Kidney capillary endothelial cell (primary cell): ENCODE data around the gene CDH13.

Experiments used
- DNase-seq: peaks from one replicate; pipeline ENCODE4 v3.0.0-alpha.2; 2018; ENCODE audit warnings: low spot score

The CDH13 gene

GRCh38 chr16:82652826-82653225 lies 26.1 kb downstream of the CDH13 start:
- DNase-seq: no peak

- peak; percentile 94 for DNase-seq
Observed at GRCh38 chr16:82653550-82654511, 27.1 kb downstream of the CDH13 start.

GRCh38 chr16:82655072-82655714 lies 28.4 kb downstream of the CDH13 start:
- peak; percentile 82 for DNase-seq

GRCh38 chr16:82655720-82656490 lies 29.1 kb downstream of the CDH13 start:
- no peak for DNase-seq

- DNase-seq: no peak
Observed at GRCh38 chr16:82657239-82657638, 30.5 kb downstream of the CDH13 start.

- DNase-seq: no peak
Observed at GRCh38 chr16:82657786-82658185, 31.0 kb downstream of the CDH13 start.

- DNase-seq: no peak
Observed at GRCh38 chr16:82658796-82659195, 32.0 kb downstream of the CDH13 start.

- no peak for DNase-seq
Observed at GRCh38 chr16:82660075-82660645, 33.4 kb downstream of the CDH13 start.

- no peak for DNase-seq
Observed at GRCh38 chr16:82660966-82661365, 34.2 kb downstream of the CDH13 start.

- DNase-seq: no peak
Observed at GRCh38 chr16:82664181-82664580, 37.4 kb downstream of the CDH13 start.

GRCh38 chr16:82665025-82665424 lies 38.3 kb downstream of the CDH13 start:
- DNase-seq: no peak

GRCh38 chr16:82667437-82667836 lies 40.7 kb downstream of the CDH13 start:
- DNase-seq: no peak

GRCh38 chr16:82668094-82668493 lies 41.3 kb downstream of the CDH13 start:
- DNase-seq: no peak

- no peak for DNase-seq
Observed at GRCh38 chr16:82671741-82672140, 45.0 kb downstream of the CDH13 start.

- no peak for DNase-seq
Observed at GRCh38 chr16:82672676-82673075, 45.9 kb downstream of the CDH13 start.

GRCh38 chr16:82675300-82675699 lies 48.5 kb downstream of the CDH13 start:
- DNase-seq: no peak

GRCh38 chr16:82681592-82681991 lies 54.8 kb downstream of the CDH13 start:
- no peak for DNase-seq

- DNase-seq: no peak
Observed at GRCh38 chr16:82682767-82683166, 56.0 kb downstream of the CDH13 start.

GRCh38 chr16:82684256-82684655 lies 57.5 kb downstream of the CDH13 start:
- no peak for DNase-seq

GRCh38 chr16:82685526-82685925 lies 58.8 kb downstream of the CDH13 start:
- DNase-seq: no peak

GRCh38 chr16:82694239-82694874 lies 67.6 kb downstream of the CDH13 start:
- DNase-seq: no peak

GRCh38 chr16:82695806-82696205 lies 69.0 kb downstream of the CDH13 start:
- no peak for DNase-seq
